GM20000 (cell line): ENCODE results near the gene CNPY1.

ENCODE experiments used
- DNase-seq: peaks from one replicate; pipeline ENCODE4 v3.0.0; 2012; ENCODE audit warnings: low spot score
- TF ChIP-seq, protein P1 (sequence below): IDR thresholded peaks from 2 replicates; pipeline ENCODE4 v1.5.1; 2012; ENCODE audit warnings: mild to moderate bottlenecking, control low read depth; ENCODE audit errors: extremely low read depth, missing control alignments

Gene CNPY1

DNA sequence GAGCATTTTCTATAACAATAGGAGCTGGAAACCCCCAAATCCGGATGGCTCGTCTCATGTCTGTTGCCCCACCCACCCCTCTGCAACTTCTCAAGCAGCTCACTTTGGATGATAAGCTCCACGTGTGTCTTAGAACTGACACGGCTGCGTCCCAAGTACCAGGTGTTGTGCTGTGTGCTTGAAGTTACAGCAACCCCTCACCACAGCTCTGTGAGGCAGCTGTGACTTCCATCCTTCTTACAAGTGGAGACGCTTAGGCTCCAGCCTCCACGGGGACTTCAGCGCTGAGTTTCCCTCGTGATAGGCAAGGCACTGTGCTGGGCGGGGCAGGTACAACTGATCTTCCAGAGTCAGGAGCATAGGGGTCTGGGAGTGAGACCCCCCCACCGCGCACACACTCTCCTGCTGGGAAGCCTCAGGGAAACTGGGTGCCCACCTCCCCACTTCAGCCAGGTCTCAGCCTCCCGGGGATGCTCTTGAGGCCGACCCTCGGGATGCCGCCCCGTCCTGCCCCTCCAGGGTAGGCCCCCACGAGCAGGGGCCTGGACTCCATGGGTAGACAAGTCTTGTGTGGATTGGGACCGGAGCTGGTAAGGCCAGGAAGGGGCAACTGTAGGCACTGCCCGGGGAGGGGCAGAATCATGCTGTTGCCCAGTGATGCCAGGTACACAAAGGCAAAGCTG lies 57.1 kb downstream of the CNPY1 start:
- DNase-seq = no peak
- TF ChIP-seq, protein P1, sequence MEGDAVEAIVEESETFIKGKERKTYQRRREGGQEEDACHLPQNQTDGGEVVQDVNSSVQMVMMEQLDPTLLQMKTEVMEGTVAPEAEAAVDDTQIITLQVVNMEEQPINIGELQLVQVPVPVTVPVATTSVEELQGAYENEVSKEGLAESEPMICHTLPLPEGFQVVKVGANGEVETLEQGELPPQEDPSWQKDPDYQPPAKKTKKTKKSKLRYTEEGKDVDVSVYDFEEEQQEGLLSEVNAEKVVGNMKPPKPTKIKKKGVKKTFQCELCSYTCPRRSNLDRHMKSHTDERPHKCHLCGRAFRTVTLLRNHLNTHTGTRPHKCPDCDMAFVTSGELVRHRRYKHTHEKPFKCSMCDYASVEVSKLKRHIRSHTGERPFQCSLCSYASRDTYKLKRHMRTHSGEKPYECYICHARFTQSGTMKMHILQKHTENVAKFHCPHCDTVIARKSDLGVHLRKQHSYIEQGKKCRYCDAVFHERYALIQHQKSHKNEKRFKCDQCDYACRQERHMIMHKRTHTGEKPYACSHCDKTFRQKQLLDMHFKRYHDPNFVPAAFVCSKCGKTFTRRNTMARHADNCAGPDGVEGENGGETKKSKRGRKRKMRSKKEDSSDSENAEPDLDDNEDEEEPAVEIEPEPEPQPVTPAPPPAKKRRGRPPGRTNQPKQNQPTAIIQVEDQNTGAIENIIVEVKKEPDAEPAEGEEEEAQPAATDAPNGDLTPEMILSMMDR = no peak

DNA sequence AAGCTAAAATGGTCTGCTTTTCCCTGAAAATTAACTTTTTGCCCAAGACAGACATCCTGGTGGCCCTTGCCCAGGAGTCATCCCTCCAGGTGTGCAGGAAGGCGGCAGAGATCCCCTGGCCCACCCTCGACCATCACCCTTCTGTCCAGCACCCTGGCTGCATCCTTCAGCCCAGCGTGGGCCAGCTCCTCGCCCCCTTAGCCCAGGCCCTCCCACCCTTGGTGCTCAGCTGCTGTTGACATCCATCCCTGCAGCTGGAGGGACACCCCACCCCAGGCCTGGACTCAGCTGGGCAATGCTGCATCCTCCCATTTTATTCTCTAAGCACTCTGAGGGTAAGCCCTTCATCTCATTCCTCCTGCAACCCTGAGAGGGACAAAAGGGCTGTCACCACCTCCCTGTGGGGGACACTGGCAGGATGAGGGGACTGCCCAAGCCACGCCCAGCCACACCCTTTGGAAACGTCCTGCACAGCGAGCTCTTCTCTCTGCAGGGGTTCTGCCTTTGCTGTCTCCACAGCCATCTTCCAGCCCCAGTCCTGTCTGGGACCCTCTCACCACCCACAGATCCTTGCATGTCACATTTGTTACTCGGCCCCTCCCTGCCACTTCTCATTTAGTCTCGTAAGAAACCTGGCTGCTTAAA lies 57.8 kb downstream of the CNPY1 start:
- TF ChIP-seq, protein P1 = no peak
- no peak for DNase-seq

DNA sequence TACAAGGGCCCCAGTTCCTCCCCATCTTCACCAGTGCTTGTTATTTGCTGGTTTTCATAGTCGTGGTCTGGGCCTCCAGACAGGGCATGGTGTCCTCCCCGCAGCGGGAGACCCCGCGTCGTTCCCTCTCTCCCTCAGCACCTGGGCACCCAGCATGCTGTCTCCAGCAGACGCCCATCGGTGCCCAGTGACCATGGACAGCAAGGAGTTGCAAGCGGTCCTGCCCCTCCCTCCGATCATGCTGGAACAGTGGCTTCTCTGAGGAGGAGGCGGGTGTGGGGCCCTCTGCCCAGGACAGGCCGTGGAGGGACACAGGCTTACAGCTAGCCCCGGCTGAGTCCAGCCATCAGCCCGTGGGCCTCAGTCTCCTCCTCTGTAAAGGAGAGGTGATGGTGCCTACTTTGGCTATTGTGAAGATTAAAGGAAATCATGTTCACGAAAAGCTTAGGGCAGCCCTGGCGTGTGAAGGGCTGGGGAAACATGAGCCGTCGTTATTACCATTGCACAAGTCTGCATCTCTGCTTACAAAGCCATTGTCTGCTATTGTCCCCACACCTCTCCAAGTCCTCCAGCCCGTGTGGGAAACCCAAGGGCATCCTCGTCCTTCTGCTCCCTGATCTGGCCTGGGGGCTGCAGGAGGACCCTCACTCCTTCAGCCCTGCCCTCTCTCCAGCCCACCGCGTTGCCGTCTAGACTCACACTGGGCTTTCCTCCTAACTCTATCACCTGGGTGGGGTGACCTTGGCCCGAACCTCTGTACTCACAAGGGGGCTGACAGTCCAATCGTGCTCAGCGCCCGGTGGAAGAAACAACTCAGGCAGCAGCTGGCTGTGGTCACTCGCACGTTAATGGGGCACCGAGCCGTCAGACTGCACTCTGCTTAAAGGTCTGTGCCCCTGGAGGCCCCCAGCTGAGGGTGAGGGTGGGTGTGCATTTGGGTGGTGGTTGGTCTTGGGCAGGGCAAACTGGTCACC lies 58.6 kb downstream of the CNPY1 start:
- no peak for DNase-seq
- TF ChIP-seq, protein P1 = no peak

DNA sequence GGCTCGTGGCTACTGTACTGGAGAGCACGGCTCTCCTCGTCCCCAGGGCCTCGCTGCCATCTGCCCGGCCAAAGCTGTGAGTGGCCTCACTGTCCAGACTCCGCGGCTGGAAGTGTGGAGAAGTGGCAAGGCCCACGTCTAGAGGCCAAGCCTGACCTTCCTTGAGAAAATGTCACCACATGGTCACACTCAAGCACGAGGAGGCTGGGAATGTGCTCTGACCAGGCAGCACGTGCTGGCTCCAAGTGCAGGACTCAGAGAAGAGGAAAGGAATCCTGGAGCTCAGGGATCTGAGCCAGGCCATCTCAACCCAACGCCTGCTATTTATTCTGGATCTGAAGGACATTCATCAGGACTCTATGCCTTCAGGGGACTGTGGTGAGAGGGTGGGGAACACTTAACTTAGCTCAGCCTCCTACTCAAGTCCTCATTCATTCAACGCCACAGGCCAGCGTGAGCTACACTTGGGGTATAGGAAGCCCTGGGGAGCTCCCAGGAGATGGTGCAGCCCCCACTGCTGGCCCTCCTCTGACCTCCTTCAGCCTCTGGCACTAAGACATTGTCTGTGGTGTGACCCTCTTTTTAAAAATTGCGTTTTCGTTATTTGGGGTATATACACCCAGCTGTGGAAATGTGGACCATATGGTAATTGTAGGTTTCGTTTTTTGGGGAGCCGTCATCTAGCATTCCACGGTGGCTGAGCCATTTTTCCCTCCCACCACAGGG lies 59.4 kb downstream of the CNPY1 start:
- DNase-seq = no peak
- TF ChIP-seq, protein P1 = no peak

DNA sequence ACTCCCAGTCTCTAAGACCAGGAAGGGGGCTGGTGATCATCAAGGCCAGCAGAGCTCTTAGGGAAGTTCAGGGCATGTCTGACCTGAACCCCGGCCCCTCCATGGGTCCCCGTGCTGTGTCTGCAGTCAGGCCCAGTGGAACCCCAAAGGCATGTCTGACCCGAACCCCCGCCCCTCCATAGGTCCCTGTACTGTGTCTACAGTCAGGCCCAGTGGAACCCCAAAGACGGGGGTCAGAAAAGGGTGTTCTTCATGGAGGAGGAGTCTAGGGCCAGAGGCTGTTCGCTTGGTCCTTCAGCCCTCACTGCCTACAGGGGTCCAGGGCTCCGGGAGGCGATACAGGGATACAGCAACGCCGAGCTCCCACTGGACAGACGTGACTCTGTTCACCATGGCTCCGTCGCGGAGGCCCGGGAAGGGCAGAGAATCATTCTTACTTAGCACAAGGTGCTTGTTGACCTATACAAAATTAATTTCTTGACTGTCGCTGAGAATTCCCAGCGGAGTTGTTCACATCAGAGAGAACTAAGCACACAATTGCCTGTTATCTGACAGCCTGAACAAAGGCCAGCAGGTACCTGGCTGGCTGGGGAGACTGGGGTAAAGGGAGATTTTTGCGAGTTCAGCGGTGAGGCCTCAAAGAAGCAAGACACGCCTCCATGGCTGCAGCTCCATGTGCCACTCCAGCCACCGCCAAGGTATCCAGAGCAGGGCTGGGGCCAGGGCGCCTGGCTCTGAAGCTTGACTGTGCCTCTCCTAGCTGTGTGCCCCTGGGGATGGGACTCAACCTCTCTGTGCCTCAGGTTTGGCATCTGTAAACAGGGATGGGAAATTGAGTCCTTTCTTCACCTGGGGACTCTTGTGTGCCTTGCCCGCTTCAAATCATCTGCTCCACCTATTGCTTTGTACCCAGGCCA lies 61.6 kb downstream of the CNPY1 start:
- TF ChIP-seq, protein P1 = no peak
- no peak for DNase-seq

DNA sequence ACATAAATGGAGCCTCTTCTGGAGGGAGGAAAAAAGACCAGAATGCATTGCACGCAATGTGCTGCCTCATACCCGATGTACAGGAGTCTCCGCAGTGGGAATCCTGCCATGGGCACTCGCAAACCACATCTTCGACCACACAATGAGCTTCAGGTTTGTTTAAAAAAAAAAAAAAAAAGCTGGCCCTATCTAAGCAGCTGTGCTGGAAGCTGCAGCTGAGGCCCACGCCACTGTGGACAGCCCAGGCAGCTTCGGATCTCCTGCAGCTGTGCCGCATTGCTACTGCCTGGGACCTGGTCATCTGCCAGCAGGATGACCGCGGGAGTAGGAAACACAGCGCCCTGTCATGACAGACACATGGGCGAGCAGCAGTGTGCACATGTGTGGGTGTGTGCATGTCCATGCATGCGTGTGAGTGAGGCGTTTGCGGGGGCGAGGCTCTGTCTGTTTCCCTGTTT lies 62.5 kb downstream of the CNPY1 start:
- TF ChIP-seq, protein P1 = no peak
- DNase-seq = no peak
